HepG2 (cell line): ENCODE data around the gene CYP2A7. TPM values are rescaled to one million over a fixed set of nuclear protein-coding genes. Genes with fewer than 3 reads are reported as not detected.
"Not testable (repeated sequence)": the region's sequence is repeated elsewhere in the genome, so short reads cannot be mapped to it uniquely, and the experiment has no call there.

Source experiments
- ATAC-seq: fragments of 200-7000 bp; cut with Tn5 transposase; 3 replicates; pipeline ENCODE4 v1.9.1; 2020; ENCODE audit warnings: mild to moderate bottlenecking, moderate library complexity
- BruUV-seq: library from RNA; stranded (reverse); fragments of 400-500 nt; replicated peaks from 2 replicates; lab custom pipeline; 2021; lab: Mats Ljungman, UMichigan
- CTCF ChIA-PET: fragments of 300-600 bp; formaldehyde crosslinking; extraction: SDS; loops from one replicate; lab custom pipeline; 2021; ENCODE audit warnings: low total read pairs, inconsistent platforms, low intra/inter-chr PET ratio; lab: Yijun Ruan, JAX
- POLR2A ChIA-PET: fragments of 350-600 bp; sonication (Branson Sonifier 250); formaldehyde crosslinking; loops from one replicate; lab custom pipeline; 2020; ENCODE audit warnings: antibody characterized with exemption, inconsistent platforms; lab: Yijun Ruan, JAX
- DNase-seq: peaks from one replicate; pipeline ENCODE4 v3.0.0-alpha.2; 2015; ENCODE audit warnings: low spot score
- FAIRE-seq: peaks from 3 replicates; lab custom pipeline; 2011; peaks lifted over from hg19 to GRCh38; lab: Jason Lieb, UNC
- H2AFZ ChIP-seq: one replicate; pipeline ENCODE4 v1.6.1; 2011; ENCODE audit warnings: low read length, inconsistent platforms
- H3K27ac ChIP-seq: fragments of 300-600 bp; 3 replicates; pipeline ENCODE4 v1.8.0; 2011; ENCODE audit warnings: mixed run types, mild to moderate bottlenecking, mixed read lengths, low read length, inconsistent platforms; ENCODE audit not compliant: insufficient read depth; ENCODE audit errors: extremely low read length
- H3K27me3 ChIP-seq, 2 experiments: fragments of 200-600 bp in 1 of 2; 2 replicates in 1 of 2; 3 replicates in 1 of 2; pipeline versions ENCODE4 v1.6.0 to v1.8.0; 2011; ENCODE audit warnings: low read length in 2 of 2, mild to moderate bottlenecking in 2 of 2, moderate library complexity in 2 of 2, inconsistent platforms in 1 of 2; ENCODE audit not compliant: insufficient read depth in 2 of 2, control insufficient read depth in 1 of 2
- H3K36me3 ChIP-seq, 2 experiments: fragments of 200-600 bp in 1 of 2; replicated peaks in 1 of 2; 2 replicates in 1 of 2; 3 replicates in 1 of 2; pipeline versions ENCODE4 v1.5.1 to v1.8.0; 2011; ENCODE audit warnings: low read length in 2 of 2, inconsistent platforms in 1 of 2; ENCODE audit not compliant: insufficient read depth in 2 of 2, control insufficient read depth in 1 of 2
- H3K4me1 ChIP-seq: 2 replicates; pipeline ENCODE4 v1.5.1; 2012; ENCODE audit warnings: low read length, inconsistent platforms; ENCODE audit not compliant: insufficient read depth
- H3K4me2 ChIP-seq: 2 replicates; pipeline ENCODE4 v1.6.0; 2011; ENCODE audit warnings: low read depth, low read length, inconsistent platforms
- H3K4me3 ChIP-seq, 3 experiments: fragments of 200-600 bp in 1 of 3; sonication (generic), shearing (Covaris generic) in 1 of 3; replicated peaks in 1 of 3; 2 replicates each; pipeline ENCODE4 v1.5.1; 2011 to 2016; ENCODE audit warnings: low read length in 3 of 3, inconsistent platforms in 2 of 3, low read depth in 2 of 3, mild to moderate bottlenecking in 2 of 3, control low read depth in 1 of 3, mixed read lengths in 1 of 3; ENCODE audit not compliant: insufficient read depth in 1 of 3
- H3K79me2 ChIP-seq: one replicate; pipeline ENCODE4 v1.6.1; 2011; ENCODE audit warnings: low read length, inconsistent platforms; ENCODE audit not compliant: insufficient read depth
- H3K9ac ChIP-seq: 2 replicates; pipeline ENCODE4 v1.6.0; 2011; ENCODE audit warnings: mild to moderate bottlenecking, low read depth, low read length, inconsistent platforms; ENCODE audit not compliant: insufficient read depth
- H3K9me3 ChIP-seq: 2 replicates; pipeline ENCODE4 v1.5.1; 2012; ENCODE audit warnings: mild to moderate bottlenecking, low read length
- H4K20me1 ChIP-seq: 2 replicates; pipeline ENCODE4 v1.6.0; 2011; ENCODE audit warnings: inconsistent platforms, mild to moderate bottlenecking, low read length, moderate library complexity; ENCODE audit not compliant: insufficient read depth
- WGBS: methylation state at CpG from one replicate; pipeline ENCODE4 v1.1.6; 2017; ENCODE audit warnings: low lambda C conversion rate; 5-methylcytosine and 5-hydroxymethylcytosine counted together
- in situ Hi-C: cut with HindIII; loops from 2 replicates; pipeline ENCODE4 v1.10.0; 2017; ENCODE audit warnings: low pct_unique_long_range_greater_than_20kb; ENCODE audit not compliant: extremely low pct_ligation_motif_present
- intact Hi-C: fragments of 100-400 bp; cut with micrococcal nuclease; formaldehyde crosslinking; loops from one replicate; pipeline ENCODE4 v1.10.0; 2022; ENCODE audit not compliant: unreplicated experiment
- polyA plus RNA-seq, 8 experiments: library from polyadenylated mRNA; depleted of rRNA in 3 of 8; stranded (reverse) in 7 of 8; unstranded in 1 of 8; fragments of >200 nt; fragmentation: Illumina TruSeq in 4 of 8; extraction: Trizol in 4 of 8; gene quantifications; 2 replicates each; pipeline versions ENCODE4 v1.2.1 to v1.2.3, GENCODE V29; 2011 to 2016; ENCODE audit warnings: low read depth in 4 of 8, missing spikeins in 1 of 8, mixed read lengths in 1 of 8; ENCODE audit not compliant: insufficient read depth in 1 of 8
- total RNA-seq, 5 experiments: library from RNA; depleted of rRNA; stranded (reverse); fragments of >200 nt; fragmentation: Illumina TruSeq; extraction: Trizol; gene quantifications; 2 replicates each; pipeline ENCODE4 v1.2.3, GENCODE V29; 2016; ENCODE audit warnings: low read depth in 1 of 5

The CYP2A7 gene
- total and polyA plus RNA-seq, 2 of the 13 experiments (the other 11 are each of a cell fraction or from before 2014, with no cell fraction given), result not detected

GRCh38 chr19:40875526-40875951 lies 6.5 kb downstream of the CYP2A7 start:
- H3K27me3 ChIP-seq, intact Hi-C loops, H4K20me1 ChIP-seq, in situ Hi-C loops, FAIRE-seq, H3K4me1 ChIP-seq, BruUV-seq, H2AFZ ChIP-seq, DNase-seq, CTCF ChIA-PET, H3K79me2 ChIP-seq, H3K9me3 ChIP-seq, H3K4me2 ChIP-seq, H3K36me3 ChIP-seq, ATAC-seq, POLR2A ChIA-PET, H3K9ac ChIP-seq, H3K27ac ChIP-seq, H3K4me3 ChIP-seq: not testable (repeated sequence)
- 20% methylated on average over 11 of the region's 23 CpGs for WGBS

DNA sequence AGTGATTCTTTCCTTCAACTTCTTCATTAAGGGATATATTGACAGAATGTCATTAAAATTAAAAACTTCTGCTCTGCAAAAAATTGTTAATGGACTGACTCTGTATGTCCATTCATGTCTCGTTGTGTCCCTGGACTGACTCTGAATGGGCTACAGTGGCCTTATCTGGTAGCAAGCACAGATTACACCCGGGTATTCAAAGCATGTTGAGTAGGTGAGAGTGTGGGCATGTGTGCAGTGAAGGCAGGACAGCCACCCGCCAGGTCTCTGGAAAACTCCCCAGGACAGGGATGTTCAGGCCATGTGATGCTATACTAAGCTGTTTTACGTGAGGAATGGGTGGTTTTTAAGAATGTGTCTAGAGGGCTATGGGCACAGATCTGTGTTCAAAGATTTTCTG lies 7.2 kb downstream of the CYP2A7 start:
- DNase-seq, POLR2A ChIA-PET, ATAC-seq, H3K27me3 ChIP-seq, H3K4me3 ChIP-seq, in situ Hi-C loops, H3K9me3 ChIP-seq, H3K9ac ChIP-seq, H3K36me3 ChIP-seq, CTCF ChIA-PET, H3K79me2 ChIP-seq, H3K4me2 ChIP-seq, intact Hi-C loops, FAIRE-seq, H4K20me1 ChIP-seq, H3K4me1 ChIP-seq, BruUV-seq, H2AFZ ChIP-seq, H3K27ac ChIP-seq: not testable (repeated sequence)
- WGBS, result 13% methylated on average over 1 of the region's 4 CpGs

DNA sequence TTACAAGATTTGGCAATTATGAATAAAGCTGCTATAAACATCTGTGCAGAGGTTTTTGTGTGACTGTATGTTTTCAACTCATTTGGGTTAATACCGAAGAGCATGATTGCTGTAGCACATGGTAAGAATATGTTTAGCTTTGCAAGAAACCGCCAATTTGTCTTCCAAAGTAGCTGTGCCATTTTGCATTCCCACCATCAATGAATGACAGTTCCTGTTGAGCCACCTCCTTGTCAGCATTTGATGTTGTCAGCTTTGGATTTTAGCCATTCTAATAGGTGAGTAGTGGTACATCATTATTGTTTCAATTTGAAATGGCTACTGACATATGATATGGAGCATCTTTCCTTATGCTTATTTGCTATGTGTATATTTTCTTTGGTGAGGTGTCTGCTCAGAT lies 8.2 kb downstream of the CYP2A7 start:
- intact Hi-C loops, H2AFZ ChIP-seq, FAIRE-seq, H3K4me2 ChIP-seq, POLR2A ChIA-PET, H3K36me3 ChIP-seq, H3K9me3 ChIP-seq, H3K79me2 ChIP-seq, H4K20me1 ChIP-seq, ATAC-seq, DNase-seq, H3K4me3 ChIP-seq, CTCF ChIA-PET, H3K9ac ChIP-seq, H3K27ac ChIP-seq, in situ Hi-C loops, BruUV-seq, H3K27me3 ChIP-seq, H3K4me1 ChIP-seq: not testable (repeated sequence)
- whole genome bisulfite sequencing, result 24% methylated on average over 2 of the region's 2 CpGs
